Tibial artery (tissue), 4 donors: ENCODE data around the gene CEMIP2.

Source experiments
- DNase-seq, 2 donors: peaks; one replicate each; pipeline ENCODE4 v3.0.0-alpha.2; 2019
- H3K27ac ChIP-seq, 2 donors: fragments of 200-600 bp; sonication (generic) in 1 of 2; 1 replicate in 1 of 2; 2 replicates in 1 of 2; pipeline ENCODE4 v1.5.1; 2018 to 2019; ENCODE audit warnings: mild to moderate bottlenecking in 1 of 2
- H3K27me3 ChIP-seq, 2 donors: fragments of 200-600 bp; sonication (generic) in 1 of 2; one replicate each; pipeline versions ENCODE4 v1.5.1 to v1.6.0; 2016 to 2019
- H3K36me3 ChIP-seq, 3 donors: fragments of 200-600 bp; sonication (generic) in 2 of 3; one replicate each; pipeline ENCODE4 v1.5.1; 2016 to 2019; ENCODE audit warnings: mild to moderate bottlenecking in 2 of 3
- H3K4me1 ChIP-seq, 4 donors: fragments of 200-600 bp; sonication (generic) in 2 of 4; 1 replicate in 3 of 4; 2 replicates in 1 of 4; pipeline ENCODE4 v1.5.1; 2016 to 2019
- H3K4me3 ChIP-seq, 2 donors: fragments of 200-600 bp; sonication (generic) in 1 of 2; 1 replicate in 1 of 2; 2 replicates in 1 of 2; pipeline ENCODE4 v1.5.1; 2018 to 2019; ENCODE audit warnings: mild to moderate bottlenecking in 2 of 2
- H3K9me3 ChIP-seq, 3 donors: fragments of 200-600 bp; sonication (generic) in 1 of 3; one replicate each; pipeline ENCODE4 v1.5.1; 2016 to 2019
- intact Hi-C: fragments of 100-400 bp; cut with DNase I; formaldehyde crosslinking; loops from one replicate; pipeline ENCODE4 v1.15.0; 2023; ENCODE audit warnings: low total_unique reads
- TF ChIP-seq, protein P1 (sequence below), 2 experiments: fragments of 200-600 bp in 1 of 2; fragments of 450-650 bp in 1 of 2; IDR thresholded peaks; one replicate each; pipeline ENCODE4 v1.5.1; 2017 to 2019; ENCODE audit warnings: antibody characterized with exemption in 2 of 2, mild to moderate bottlenecking in 1 of 2, moderate library complexity in 1 of 2

The CEMIP2 gene

DNA sequence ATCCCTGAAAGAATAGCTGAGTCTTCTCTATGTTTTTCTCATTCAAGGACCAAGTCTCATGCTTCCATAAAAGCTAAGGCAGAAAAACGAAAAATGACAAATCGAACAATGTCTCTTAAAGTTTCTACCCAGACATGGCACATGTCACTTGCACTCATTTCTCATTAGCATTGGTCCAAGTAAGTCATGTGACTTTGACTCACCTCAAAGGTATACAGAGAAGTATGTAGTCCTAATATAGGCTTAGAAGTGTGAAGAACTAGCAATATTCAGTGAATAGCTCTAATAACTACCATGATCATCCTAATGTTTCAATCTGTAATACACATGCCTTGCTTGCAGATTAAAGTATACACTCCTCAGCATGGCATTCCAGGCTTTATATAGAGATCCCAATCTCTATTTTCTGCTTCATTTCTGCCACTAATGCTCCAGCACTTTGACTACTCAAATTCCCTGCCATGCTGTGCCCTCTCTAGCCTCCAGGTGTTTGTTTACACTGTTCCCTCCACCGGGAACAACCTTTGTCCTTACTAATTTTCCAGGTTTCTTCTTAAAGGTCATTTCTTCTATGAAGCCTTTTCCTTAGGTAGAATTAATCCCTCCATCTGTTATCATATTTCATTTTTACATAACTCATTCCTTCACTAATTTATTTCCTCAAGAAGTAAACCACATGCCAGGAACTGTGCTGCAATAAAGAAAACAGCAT is 98.9 kb downstream of the CEMIP2 start:
- no peaks in the 10 kb centered on the region for H3K4me1 ChIP-seq
- H3K4me3 ChIP-seq: no peak overlapping the region
- H3K9me3 ChIP-seq: no peaks in the 10 kb centered on the region
- H3K27ac ChIP-seq: no peak overlapping the region
- no peak for DNase-seq
- no peaks in the 10 kb centered on the region for H3K27me3 ChIP-seq
- intact Hi-C loops: no loop called here
- TF ChIP-seq, protein P1, sequence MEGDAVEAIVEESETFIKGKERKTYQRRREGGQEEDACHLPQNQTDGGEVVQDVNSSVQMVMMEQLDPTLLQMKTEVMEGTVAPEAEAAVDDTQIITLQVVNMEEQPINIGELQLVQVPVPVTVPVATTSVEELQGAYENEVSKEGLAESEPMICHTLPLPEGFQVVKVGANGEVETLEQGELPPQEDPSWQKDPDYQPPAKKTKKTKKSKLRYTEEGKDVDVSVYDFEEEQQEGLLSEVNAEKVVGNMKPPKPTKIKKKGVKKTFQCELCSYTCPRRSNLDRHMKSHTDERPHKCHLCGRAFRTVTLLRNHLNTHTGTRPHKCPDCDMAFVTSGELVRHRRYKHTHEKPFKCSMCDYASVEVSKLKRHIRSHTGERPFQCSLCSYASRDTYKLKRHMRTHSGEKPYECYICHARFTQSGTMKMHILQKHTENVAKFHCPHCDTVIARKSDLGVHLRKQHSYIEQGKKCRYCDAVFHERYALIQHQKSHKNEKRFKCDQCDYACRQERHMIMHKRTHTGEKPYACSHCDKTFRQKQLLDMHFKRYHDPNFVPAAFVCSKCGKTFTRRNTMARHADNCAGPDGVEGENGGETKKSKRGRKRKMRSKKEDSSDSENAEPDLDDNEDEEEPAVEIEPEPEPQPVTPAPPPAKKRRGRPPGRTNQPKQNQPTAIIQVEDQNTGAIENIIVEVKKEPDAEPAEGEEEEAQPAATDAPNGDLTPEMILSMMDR (IDR thresholded peaks at IDR 0.05): no peak
- H3K36me3 ChIP-seq: no peaks in the 10 kb centered on the region

DNA sequence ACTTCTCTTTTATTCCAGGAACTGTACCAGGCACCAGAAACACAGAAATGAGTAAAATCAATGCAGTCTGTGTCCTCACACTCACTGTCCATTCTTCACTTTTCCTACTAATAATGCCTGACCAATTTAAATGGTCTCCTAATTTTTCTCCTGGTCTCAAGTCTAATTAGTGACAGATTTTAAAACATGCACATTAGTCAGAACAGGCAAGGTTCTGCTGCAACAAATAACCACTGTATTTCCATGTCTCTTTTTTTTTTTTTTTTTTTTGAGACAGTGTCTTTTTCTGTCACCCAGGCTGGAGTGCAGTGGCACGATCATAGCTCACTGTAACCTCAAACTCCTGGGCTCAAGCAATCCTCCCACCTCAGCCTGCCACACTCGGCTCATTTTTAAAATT is 99.6 kb downstream of the CEMIP2 start:
- H3K4me1 ChIP-seq: no peaks in the 10 kb centered on the region
- H3K27me3 ChIP-seq: no peaks in the 10 kb centered on the region
- intact Hi-C loops: no loop called here
- TF ChIP-seq, protein P1 (IDR thresholded peaks at IDR 0.05): no peak
- H3K36me3 ChIP-seq: no peaks in the 10 kb centered on the region
- no peak for DNase-seq
- no peaks in the 10 kb centered on the region for H3K9me3 ChIP-seq
- no peak overlapping the region for H3K27ac ChIP-seq
- no peak overlapping the region for H3K4me3 ChIP-seq

DNA sequence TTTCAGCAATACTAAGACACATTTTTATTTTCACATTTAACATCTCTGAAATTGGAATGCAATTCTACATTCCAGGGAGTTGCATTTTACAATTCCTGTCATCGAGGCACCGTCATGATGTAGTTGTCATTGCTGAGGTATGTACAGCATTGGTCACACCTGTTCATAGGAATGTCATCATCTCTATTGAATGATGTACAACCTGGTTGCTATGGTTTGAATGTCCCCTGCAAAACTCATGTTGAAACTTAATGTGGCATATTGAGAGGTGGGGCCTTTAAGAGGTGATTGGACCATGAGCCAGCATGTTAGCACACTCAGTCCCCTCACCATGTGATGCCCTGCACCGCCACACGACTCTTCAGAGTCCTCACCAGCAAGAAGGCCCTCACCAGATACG is 103.1 kb downstream of the CEMIP2 start:
- H3K36me3 ChIP-seq: no peaks in the 10 kb centered on the region
- TF ChIP-seq, protein P1 (IDR thresholded peaks at IDR 0.05): no peak
- intact Hi-C loops: no loop called here
- H3K4me3 ChIP-seq: no peak overlapping the region
- no peak overlapping the region for H3K27ac ChIP-seq
- no peaks in the 10 kb centered on the region for H3K9me3 ChIP-seq
- H3K4me1 ChIP-seq: peaks cover 0 to 6% (median 0%) of the 10 kb centered on the region in 4 donors
- no peak for DNase-seq
- H3K27me3 ChIP-seq: peaks cover 0 to 2% of the 10 kb centered on the region in 2 donors

DNA sequence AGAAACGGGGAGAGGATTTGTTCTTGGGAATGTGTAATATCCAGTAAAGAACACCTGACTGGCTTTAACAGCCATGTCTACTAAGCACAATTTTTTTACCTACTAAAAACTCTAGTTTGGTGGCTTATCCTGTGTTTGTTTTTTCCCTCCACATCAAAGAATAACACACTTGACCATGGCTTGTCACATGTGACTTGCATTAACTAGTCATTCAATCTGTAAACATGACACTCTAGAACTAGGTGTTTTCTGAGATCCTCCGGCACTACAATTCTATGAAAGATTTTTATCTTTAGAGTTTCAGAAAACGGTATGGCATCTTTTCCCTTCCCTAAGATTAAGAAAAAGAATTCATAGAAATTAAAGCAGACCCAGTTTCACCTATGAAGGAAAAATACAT is 103.7 kb downstream of the CEMIP2 start:
- no peaks in the 10 kb centered on the region for H3K36me3 ChIP-seq

DNA sequence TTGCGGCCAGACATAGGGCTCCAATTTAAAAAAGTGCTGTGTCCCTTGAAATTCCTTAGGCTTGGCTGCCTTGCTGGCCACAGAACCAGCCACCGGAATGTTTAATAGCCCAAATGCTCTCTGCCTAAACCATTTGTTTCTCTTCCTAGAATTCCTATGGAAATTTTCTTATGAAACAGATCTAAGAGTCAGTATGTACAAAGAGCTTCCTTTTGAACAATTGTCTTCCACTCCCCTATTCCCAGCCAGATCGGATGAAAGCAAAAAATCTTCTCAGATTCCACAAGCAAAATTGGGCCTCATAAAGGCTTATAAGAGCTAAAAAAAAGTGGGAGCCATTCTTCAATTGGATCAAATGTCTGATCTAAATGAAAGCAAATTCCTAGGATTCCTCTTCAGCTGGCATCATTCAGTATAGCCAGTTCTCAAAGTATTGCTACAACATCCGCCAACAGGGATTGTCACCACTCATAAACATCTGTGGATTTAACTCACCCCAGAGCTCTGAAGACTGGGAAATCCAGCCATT is 104.3 kb downstream of the CEMIP2 start:
- no peak overlapping the region for H3K4me3 ChIP-seq
- H3K36me3 ChIP-seq: no peaks in the 10 kb centered on the region
- TF ChIP-seq, protein P1 (IDR thresholded peaks at IDR 0.05): no peak
- DNase-seq: no peak
- H3K27ac ChIP-seq: no peak overlapping the region
- peaks cover 0 to 4% of the 10 kb centered on the region in 2 donors for H3K27me3 ChIP-seq
- peaks cover 0 to 6% (median 0%) of the 10 kb centered on the region in 4 donors for H3K4me1 ChIP-seq
- intact Hi-C loops: no loop called here
- no peaks in the 10 kb centered on the region for H3K9me3 ChIP-seq

More for the DNA sequence above, 103.7 kb downstream of the CEMIP2 start:
- DNase-seq: no peak
- TF ChIP-seq, protein P1 (IDR thresholded peaks at IDR 0.05): no peak
- no peaks in the 10 kb centered on the region for H3K9me3 ChIP-seq
- H3K27ac ChIP-seq: no peak overlapping the region
- peaks cover 0 to 6% (median 0%) of the 10 kb centered on the region in 4 donors for H3K4me1 ChIP-seq
- peaks cover 0 to 3% of the 10 kb centered on the region in 2 donors for H3K27me3 ChIP-seq
- intact Hi-C loops: no loop called here
- no peak overlapping the region for H3K4me3 ChIP-seq
